ENCODE data around the gene FAM32A. TPM values are rescaled to one million over a fixed set of nuclear protein-coding genes. Genes with fewer than 3 reads are reported as not detected.

Gene FAM32A
- total and polyA plus RNA-seq, 2 donors (not counting 1 experiment from before 2014, with no cell fraction given): 53.4 to 62.0 TPM

DNA sequence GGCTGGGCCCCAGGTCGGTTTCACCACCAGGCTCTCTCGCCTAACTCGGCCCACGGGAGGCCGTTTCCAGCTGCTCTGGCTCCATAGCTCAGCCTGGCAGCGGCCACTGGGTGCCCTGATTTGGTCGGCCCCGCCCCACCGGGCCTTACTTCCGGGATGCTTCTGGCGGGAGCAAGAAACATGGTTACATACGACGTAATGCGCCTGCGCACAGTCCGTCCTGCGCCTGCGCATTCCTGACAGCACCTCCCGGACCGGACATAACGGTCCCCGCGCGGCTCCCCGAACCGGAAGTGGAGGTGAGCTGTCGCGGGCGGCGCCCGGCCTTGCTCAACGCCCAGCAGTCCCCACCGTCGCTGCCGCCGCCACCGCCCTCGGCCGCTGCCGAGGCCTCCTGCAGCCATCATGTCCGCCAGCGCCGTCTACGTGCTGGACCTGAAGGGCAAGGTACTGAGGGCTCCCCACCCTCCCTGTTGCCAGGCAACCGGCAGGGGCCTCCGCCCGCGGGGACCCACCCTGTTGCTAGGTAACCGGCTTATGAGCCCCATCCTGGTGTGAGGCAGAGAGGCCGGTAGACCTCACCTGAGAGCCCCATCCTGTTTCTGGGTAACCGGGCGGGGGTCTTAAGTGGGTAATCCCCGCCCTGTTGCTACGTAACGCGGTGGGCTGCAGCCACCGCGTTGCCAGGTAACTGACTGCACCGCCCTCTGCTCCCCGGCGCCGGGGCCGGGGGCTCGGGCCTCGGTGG is 12.6 kb downstream of the FAM32A start, which contains the start of gene AP1M1:
Gene AP1M1 (plus strand): TSS at position 290 of the 748 bp plus-strand sequence. CDS start 116 bp downstream, at position 406.
- no peak for TF ChIP-seq EZH2 (IDR thresholded peaks at IDR 0.05; ENCODE audit: borderline replicate concordance, insufficient read depth, low read depth, low read length, poor library complexity, severe bottlenecking)
- TF ChIP-seq, protein P1, sequence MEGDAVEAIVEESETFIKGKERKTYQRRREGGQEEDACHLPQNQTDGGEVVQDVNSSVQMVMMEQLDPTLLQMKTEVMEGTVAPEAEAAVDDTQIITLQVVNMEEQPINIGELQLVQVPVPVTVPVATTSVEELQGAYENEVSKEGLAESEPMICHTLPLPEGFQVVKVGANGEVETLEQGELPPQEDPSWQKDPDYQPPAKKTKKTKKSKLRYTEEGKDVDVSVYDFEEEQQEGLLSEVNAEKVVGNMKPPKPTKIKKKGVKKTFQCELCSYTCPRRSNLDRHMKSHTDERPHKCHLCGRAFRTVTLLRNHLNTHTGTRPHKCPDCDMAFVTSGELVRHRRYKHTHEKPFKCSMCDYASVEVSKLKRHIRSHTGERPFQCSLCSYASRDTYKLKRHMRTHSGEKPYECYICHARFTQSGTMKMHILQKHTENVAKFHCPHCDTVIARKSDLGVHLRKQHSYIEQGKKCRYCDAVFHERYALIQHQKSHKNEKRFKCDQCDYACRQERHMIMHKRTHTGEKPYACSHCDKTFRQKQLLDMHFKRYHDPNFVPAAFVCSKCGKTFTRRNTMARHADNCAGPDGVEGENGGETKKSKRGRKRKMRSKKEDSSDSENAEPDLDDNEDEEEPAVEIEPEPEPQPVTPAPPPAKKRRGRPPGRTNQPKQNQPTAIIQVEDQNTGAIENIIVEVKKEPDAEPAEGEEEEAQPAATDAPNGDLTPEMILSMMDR (IDR thresholded peaks at IDR 0.05): no peak
- Histone ChIP-seq H3K27me3 (replicated peaks in 1 of 4; ENCODE audit: control extremely low read depth in 1 of 4, control insufficient read depth in 3 of 4, insufficient read depth in 4 of 4, low read length in 3 of 4) (no peaks in the 10 kb centered on the region), H2AFZ (ENCODE audit: insufficient read depth, low read depth, low read length, poor library complexity, severe bottlenecking) (peak within 1 kb of the TSS; percentile 94), H4K20me1 (ENCODE audit: control insufficient read depth, insufficient read depth, low read length, poor library complexity, severe bottlenecking) (peaks cover 35% of the 10 kb centered on the region), H3K79me2 (ENCODE audit: control insufficient read depth, insufficient read depth, low read length) (peaks cover 62% of the 10 kb centered on the region), H3K4me3 (ENCODE audit: control extremely low read depth in 1 of 5, extremely low read depth in 1 of 5, insufficient read depth in 1 of 5, low read depth in 2 of 5, low read length in 4 of 5) (peak within 1 kb of the TSS; percentile 67 to 92 (median 87)), H3K9me3 (ENCODE audit: control extremely low read depth in 1 of 3, control insufficient read depth in 2 of 3, insufficient read depth in 1 of 3, low read length in 2 of 3) (no peaks in the 10 kb centered on the region), H3K4me2 (replicated peaks; ENCODE audit: low read depth, low read length, poor library complexity, severe bottlenecking) (peak within 1 kb of the TSS; percentile 97), H3K36me3 (replicated peaks in 1 of 2; ENCODE audit: control extremely low read depth in 1 of 2, control insufficient read depth in 1 of 2, extremely low read depth in 1 of 2, insufficient read depth in 2 of 2, low read length in 1 of 2) (peaks cover 0 to 16% of the 10 kb centered on the region in 2 experiments), H3K27ac (ENCODE audit: low read length in 2 of 2) (peak within 1 kb of the TSS; percentile 66 to 92), H3K9ac (ENCODE audit: low read length) (peak within 1 kb of the TSS; percentile 98), H3K4me1 (ENCODE audit: control insufficient read depth in 2 of 2, insufficient read depth in 2 of 2, low read length in 2 of 2) (peaks cover 18 to 28% of the 10 kb centered on the region in 2 donors)
- WGBS (ENCODE audit: insufficient coverage): under 1% methylated on average over 65 of the region's 65 CpGs
- ChIA-PET POLR2A (interaction anchor here (0.6 to 1.9 kb wide), 5 partner anchors 13 to 130 kb away, joined by 4 to 8 read pairs (median 5); partner anchors contain the start of genes FAM32A and KLF2), CTCF (interaction anchor here (0.6 to 3.7 kb wide), 6 partner anchors 12 to 1106 kb away, joined by 5 to 17 read pairs (median 6); partner anchors contain the start of gene FAM32A)
- peak within 1 kb of the TSS; percentile 93 for H3K4me3 Mint-ChIP-seq
- ATAC-seq (ENCODE audit: low read depth) (peak; percentile 93), DNase-seq (peak; percentile 99)
- no peaks in the 10 kb centered on the region for H3K27me3 Mint-ChIP-seq
- intact Hi-C loops (cut with micrococcal nuclease): loop anchor here (1.0 to 5.0 kb wide), 8 partner anchors 12 to 1070 kb away; partner anchors contain the start of genes C19orf44, CALR3, CHERP and FAM32A
- H3K27ac Mint-ChIP-seq: peak within 1 kb of the TSS; percentile 98
- H3K9me3 Mint-ChIP-seq (ENCODE audit: insufficient read depth): no peaks in the 10 kb centered on the region
- peaks cover 35% of the 10 kb centered on the region for H3K4me1 Mint-ChIP-seq
